Activated CD8-positive, alpha-beta memory T cell treated with anti-CD3 and anti-CD28 coated beads, Interleukin-2, amount 50 U/mL, for 24 hours (primary cell): ENCODE data around the gene RAP1GAP.

ENCODE experiments used
- DNase-seq: peaks from one replicate; pipeline ENCODE4 v3.0.0-alpha.2; 2020; ENCODE audit errors: extremely low read depth

RAP1GAP gene

DNA sequence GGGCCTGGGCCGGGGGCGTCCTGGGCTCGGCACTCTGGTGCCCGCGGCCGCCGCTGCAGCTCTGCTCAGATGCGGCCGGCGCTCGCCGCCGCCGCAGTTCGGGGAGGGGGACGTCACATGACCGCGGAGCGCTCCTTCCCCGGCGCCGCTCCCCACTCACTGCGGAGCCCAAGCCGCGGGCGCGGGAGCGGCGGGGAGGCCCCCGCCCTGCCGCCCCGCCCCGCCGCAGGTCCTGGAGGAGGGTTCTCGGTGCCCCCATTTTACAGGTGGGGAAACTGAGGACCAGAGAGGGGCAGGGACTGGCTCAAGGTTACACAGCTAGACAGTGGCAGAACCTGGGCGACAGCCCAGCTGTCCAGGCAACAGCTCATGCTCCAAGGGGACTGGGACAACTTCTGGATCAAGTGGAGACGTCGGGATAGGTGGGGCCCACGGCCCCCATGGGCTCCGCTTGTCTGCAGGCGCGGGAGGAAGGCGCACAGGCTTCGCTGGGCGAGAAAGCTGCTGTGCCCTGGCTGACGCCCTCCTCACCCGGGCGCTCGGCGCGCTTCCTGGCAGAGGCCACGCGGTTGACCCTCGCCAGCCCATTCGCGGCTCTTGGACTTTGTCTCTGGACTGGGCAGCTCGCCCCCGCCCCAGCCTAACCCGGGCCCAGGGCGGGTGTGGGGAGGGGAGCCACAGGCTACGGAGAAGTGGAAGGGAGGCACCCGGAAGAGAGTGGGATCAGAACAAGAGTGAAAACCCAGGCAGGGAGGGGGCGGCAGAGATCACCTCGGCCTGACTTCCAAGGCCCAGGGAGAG, at the start of gene RAP1GAP:
Gene RAP1GAP (minus strand): TSS at position 100 of the 801 bp plus-strand sequence. CDS start 49,325 bp downstream, outside the sequence.
- no peak for DNase-seq

DNA sequence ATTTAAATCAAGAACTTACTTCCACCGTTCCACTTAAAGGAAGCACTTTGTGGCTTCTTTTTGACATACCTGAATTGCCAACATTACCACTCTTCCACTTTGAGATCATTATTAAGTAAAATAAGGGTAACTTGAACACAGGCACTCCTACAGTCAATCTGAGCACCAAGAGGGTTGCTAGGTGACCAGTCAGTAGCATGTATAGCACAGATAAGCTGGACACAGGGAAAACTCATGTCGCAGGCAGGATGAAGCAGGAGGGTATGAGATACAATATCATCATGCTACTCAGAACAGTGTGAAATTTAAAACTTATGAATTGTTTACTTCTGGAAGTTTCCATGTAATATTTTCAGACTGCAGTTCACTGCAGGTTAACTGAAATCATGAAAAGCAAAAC, 47.0 kb upstream of the RAP1GAP start:
- DNase-seq, result no peak

GRCh38 chr1:21707891-21708290, 38.7 kb upstream of the RAP1GAP start:
- no peak for DNase-seq

- DNase-seq, result no peak
Observed at GRCh38 chr1:21707086-21707840, 38.1 kb upstream of the RAP1GAP start.

DNA sequence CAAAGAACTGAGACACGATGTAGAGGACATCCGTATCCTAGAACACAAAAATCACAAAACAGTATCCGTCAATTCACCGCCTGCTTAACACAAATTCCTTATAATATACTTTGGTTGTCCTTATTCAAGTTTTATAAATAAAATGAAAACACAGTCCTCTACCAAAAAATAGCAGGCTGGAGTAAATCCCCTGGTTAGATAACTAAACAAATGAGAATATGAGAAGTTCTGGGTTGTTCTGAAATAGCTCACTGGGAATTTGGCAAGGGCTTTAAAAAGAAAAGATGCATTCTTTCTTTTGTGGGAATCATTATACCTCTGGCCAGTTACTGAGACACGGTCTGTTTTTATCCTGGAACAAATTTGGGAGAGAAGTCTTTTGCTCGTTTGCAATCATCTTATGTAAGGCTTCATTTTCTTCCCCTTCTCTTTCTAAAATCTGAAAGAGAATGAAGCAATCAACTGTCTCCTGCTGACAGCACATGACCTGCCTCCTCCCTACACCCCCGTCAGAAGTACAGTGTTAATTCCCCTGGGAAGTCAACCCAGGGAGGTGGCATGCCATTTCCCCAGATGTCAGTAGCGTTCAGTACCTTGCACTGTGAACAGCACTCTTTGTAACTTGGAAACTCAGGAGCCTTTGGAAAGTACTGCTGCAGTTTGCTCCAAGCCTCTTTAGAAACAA, 37.1 kb upstream of the RAP1GAP start:
- DNase-seq, result no peak

DNA sequence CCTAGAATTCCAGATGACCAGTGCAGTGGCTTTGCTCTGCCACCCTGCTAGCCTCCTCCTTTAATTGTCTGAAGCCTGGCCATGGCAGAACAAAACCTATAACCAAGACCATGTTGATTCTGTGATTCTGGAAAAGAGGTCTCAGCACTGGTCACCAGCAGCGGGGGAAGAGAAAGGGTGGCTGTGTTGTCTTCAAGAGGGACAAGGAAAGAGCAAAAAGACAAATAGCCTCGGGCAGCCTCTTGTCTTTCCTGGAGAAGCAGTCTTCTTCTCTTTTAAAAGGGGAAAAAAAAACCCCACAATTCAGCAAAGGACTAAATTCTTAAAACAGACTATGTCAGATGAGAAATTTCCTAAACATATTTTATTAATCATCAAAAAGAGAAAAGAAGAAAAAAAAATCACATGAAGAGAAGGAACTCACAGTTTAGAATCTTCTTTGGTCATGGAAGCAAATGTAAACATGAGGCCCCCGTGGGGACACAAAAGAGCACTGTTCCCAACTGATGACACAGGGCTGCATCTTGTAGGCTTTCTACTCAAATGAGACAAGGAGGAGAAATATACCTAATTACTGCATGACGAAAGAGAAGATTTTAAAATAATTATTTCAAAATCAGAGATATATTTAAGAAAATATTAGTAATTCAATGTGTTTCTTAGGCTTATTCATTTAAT, 36.3 kb upstream of the RAP1GAP start:
- no peak for DNase-seq

DNA sequence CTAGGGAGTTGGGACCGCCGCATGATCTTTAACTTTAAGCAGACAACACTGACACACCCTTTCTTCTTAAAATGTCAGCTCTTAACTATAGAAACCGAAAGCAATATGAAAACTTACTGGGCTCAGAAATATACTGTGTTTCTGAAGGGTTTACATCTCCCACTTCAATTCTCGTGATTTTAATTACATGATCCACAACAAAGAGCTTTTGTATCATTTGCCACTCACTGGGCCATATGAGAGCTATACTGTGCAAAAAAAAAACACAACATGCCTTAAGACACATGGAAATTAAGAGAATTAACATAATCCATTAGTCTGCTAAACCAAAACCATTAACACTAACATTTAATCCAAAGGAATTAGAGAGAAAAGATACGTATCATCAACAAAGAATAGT, 35.0 kb upstream of the RAP1GAP start:
- no peak for DNase-seq

DNA sequence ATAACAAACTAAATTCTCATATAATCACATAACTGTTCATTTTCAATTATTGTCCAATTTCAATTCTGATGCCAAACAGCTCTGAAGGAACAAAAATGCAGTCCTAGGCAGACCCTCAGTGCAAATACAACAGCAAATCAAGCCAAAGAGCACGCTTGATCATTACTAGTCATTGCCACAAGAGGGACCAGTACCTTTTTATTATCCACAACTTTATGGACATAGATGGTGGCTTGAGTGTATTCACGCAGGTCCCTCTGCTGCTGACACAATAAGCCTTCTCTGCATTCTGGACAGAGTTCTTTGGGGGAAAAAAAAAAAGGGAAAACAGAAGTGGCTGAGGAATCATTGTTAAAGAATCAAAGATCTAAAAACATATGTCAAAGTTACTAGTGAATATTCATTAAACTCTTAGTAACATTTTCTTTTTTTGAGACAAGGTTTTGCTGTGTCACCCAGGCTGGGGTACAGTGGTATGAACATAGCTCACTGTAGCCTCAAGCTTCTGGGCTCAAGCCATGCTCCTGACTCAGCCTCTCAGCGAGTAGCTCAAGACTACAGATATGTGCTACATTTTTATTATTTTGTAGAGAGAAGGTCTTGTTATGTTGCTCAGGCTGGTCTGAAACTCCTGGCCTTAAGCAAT, 34.3 kb upstream of the RAP1GAP start:
- DNase-seq, result no peak

DNA sequence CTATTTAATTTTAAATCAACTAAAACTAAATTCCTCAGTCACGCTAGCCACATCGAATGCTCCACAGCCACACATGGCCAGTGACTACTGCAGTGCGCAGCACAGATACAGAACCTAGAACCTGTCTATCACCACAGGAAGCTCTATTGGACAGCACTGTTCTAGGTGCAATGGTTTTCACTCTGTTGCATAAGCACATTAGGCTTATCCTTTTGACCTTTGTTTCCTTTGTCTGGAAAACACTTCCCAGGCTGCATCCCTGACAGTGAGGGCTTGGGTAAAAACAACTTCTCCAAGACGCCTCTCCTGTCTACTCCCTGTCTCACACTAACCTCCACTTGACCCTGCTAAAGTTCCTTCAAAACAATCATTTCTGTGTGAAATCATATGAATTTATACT, 33.6 kb upstream of the RAP1GAP start:
- no peak for DNase-seq

DNA sequence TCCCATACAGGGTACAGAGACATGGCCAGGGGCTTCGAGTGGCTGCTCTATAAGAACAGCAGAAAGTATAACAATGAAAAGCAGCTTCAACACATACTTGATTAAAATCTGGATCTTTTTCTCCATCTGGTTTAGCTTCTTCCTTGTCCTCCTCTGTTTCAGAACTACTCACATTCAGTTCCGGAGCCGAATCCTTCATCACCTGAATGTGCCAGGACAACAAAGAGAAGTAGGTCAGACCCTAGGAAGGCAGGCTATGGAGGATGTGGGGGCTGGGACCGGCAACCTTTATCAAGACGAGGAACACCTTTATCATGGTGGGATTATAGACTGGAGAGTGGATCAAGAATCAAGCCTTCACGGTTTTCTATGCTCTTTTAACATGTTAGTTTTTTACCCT, 32.2 kb upstream of the RAP1GAP start:
- DNase-seq, result no peak

DNA sequence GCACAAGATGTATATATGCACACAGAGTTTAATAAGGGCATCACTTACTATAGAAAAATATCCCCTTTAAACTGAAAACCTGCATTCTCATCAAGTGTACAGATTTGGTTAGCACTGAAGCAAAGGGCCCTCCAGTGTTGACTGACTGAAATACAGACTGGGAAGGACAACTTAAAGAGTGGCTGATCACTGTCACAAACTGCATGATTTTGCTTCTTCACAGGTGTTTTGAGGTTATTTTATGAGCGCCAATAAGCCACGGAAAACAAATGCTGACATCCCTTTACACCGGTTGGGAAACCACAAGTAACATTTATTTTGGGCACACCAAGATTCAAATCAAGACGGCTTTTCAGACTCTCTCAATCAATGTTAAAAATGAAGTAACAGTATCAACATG, 30.9 kb upstream of the RAP1GAP start:
- DNase-seq, result no peak

GRCh38 chr1:21696931-21697330, 27.8 kb upstream of the RAP1GAP start:
- no peak for DNase-seq

GRCh38 chr1:21693732-21694131, 24.6 kb upstream of the RAP1GAP start:
- DNase-seq, result no peak

DNA sequence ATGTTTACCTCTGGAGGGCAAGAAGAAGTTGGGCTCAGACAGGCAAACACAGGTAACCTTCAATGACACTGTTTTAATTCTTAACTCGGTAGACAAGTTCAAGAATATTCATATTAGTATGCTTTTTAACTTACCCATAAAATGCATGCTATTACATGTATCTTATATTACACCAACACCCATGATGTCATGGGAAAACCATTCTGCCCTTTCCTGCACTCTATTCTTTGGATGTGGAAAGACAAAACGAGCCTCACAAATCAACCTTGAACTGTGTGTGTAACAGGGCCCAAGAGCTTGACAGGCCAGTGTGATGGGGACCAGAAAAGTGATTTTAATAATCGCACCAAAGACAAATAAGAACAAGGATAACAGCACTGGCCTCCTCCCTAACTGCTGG, 22.6 kb upstream of the RAP1GAP start:
- no peak for DNase-seq

DNA sequence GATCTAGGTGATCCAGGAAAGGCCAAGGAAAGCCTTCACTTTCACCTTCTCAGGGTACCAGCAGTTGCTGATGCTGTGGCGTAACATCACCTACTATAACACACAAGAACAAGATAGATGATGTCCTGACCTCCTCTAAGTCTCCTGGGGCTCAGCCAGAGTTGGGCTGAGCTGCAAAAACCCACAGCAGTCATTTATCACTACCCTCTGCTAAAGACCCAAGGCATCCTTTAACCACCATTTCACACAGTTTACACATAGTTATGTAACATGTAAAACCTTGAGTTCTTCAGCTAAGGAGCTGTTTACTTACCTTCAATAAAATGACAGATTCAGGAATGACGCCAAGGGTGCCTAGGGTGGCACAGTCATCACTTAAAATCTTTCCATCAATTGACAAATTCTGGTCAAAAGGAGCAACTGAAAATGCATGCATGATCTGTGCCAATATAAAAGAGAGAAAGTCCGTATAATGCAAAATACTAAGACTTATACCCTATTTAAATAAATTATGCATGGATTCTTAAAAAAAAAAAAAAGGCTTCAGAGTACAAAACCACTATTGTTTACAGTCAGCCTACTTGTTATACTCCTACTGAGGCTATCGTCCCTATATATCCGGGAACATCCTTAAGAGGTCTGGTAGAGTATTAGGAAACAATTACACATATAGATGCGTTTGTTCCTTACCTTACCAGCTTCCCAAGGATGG, 20.7 kb upstream of the RAP1GAP start:
- DNase-seq, result no peak

GRCh38 chr1:21687081-21687529, 17.9 kb upstream of the RAP1GAP start:
- DNase-seq, result no peak

- no peak for DNase-seq
Observed at GRCh38 chr1:21685946-21686678, 17.0 kb upstream of the RAP1GAP start.

DNA sequence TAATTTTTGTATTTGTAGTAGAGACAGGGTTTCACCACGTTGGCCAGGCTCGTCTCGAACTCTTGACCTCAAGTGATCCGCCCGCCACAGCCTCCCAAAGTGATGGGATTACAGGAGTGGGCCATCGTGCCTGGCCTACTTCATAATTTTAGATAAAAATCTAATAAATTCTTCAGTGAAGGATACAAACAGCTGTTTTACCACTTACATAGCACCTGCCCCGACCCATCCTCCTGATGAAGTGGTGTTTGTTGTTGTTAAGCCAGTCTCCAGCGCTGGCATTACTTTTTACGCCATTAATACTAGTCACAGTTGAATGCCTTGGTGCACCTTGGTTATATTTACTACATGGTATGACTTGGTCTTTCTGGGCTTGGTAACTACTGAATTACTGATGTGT, 12.3 kb upstream of the RAP1GAP start:
- no peak for DNase-seq

DNA sequence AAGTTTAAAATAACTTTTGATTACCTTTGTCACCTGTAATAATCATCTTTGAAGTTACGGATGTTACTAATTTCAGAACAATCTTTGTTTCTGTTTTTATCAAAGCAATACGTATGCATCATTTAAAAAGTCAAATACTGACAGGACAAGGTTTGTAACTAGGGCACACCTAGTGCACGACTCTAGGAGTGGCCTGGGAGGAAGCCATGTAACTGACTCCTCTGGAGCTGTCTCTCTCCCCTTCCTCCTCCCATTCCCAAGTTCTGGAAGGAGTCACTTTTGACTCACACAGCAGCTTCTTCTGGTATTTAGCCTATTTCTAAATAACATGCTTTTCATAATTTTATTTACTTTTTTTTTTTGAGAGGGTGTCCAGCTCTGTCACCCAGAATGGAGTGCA, 11.8 kb upstream of the RAP1GAP start:
- no peak for DNase-seq

- no peak for DNase-seq
Observed at GRCh38 chr1:21680381-21680780, 11.2 kb upstream of the RAP1GAP start.
